Lower lobe of right lung (tissue), 2 donors: ENCODE data around the gene TXNL4A. TPM values are rescaled to one million over a fixed set of nuclear protein-coding genes. Genes with fewer than 3 reads are reported as not detected.
"Not testable (repeated sequence)": the region's sequence is repeated elsewhere in the genome, so short reads cannot be mapped to it uniquely, and the experiment has no call there.

Source experiments
- ATAC-seq, 2 donors: fragments of 200-7000 bp; cut with Tn5 transposase; one replicate each; pipeline ENCODE4 v1.9.1; 2020 to 2022; ENCODE audit warnings: mild to moderate bottlenecking in 2 of 2, moderate library complexity in 2 of 2
- DNase-seq: peaks from one replicate; pipeline ENCODE4 v3.0.0-alpha.2; 2020
- H3K27ac ChIP-seq: fragments of 200-600 bp; one replicate; pipeline ENCODE4 v1.8.0; 2022
- H3K27me3 ChIP-seq: fragments of 200-600 bp; one replicate; pipeline ENCODE4 v1.8.0; 2022; ENCODE audit warnings: low read depth
- H3K36me3 ChIP-seq: fragments of 200-600 bp; one replicate; pipeline ENCODE4 v1.8.0; 2022; ENCODE audit warnings: mild to moderate bottlenecking
- H3K4me1 ChIP-seq: fragments of 200-600 bp; one replicate; pipeline ENCODE4 v1.8.0; 2022
- H3K4me3 ChIP-seq: fragments of 200-600 bp; one replicate; pipeline ENCODE4 v1.8.0; 2022; ENCODE audit warnings: mild to moderate bottlenecking
- H3K9me3 ChIP-seq: fragments of 200-600 bp; one replicate; pipeline ENCODE4 v1.8.0; 2022
- intact Hi-C: fragments of 100-400 bp; cut with DNase I; formaldehyde crosslinking; loops from one replicate; pipeline ENCODE4 v1.11.0; 2022
- total RNA-seq: library from RNA; stranded (reverse); fragmentation: NEBNext Ultra II Directional; extraction: Animal tissue kit (Norgen Biotek cat#: 25700); gene quantifications from one replicate; pipeline ENCODE4 v1.2.1, GENCODE V29; 2021
- TF ChIP-seq, protein P1 (sequence below): fragments of 200-600 bp; IDR thresholded peaks from one replicate; pipeline ENCODE4 v1.8.0; 2022; ENCODE audit warnings: antibody characterized with exemption, mild to moderate bottlenecking
- donor health status: DM: no; HTN: yes; CAD: no; lungs with severe emphysema.

TXNL4A gene
- total RNA-seq, 1 donor from 2014 or later: 78.7 TPM

DNA sequence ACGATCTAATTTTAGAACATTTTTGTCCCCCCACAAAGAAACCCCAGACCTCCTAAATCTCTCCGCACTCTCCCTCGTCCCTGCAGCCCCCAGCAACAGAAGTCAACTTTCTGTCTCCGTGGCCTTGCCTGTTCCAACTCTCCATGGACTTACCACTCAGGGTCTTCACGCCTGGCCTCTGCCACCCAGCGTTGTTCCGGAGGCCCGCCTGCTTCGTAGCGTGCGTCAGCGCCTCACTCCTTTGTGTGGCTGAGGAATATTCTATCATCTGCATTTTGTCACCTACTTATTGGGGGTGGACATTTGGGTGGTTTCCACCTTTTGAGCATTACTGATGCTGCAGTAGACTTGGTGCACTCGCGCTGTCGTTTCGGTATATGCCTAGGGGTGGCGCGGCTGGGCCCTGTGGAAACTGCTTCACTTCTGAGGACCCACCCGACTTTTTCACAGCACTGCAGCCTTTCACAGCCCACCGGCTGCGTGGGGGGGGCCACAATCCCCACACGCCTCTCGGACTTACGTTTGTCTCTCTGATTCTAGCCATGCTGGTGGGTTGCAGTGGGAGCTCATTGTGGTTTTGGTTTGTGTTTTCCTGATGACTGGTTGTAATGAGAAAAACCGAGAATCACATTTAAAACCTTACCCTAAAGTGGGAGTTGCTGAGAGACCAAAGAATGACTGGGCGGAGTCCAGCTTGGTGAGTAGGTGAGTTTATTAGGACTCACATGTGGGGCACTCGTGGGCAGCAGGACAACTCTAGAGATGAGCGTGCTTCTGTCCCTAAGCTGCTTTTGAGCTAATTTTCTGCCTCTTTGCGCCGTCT, 25.3 kb downstream of the TXNL4A start:
- Histone ChIP-seq H3K9me3 (no peaks in the 10 kb centered on the region), H3K4me3 (no peak overlapping the region), H3K27ac (peak overlapping the region; percentile 85), H3K27me3 (no peaks in the 10 kb centered on the region), H3K4me1 (peaks cover 42% of the 10 kb centered on the region), H3K36me3 (peaks cover 10% of the 10 kb centered on the region)
- ATAC-seq: no peak
- DNase-seq: no peak
- TF ChIP-seq, protein P1, sequence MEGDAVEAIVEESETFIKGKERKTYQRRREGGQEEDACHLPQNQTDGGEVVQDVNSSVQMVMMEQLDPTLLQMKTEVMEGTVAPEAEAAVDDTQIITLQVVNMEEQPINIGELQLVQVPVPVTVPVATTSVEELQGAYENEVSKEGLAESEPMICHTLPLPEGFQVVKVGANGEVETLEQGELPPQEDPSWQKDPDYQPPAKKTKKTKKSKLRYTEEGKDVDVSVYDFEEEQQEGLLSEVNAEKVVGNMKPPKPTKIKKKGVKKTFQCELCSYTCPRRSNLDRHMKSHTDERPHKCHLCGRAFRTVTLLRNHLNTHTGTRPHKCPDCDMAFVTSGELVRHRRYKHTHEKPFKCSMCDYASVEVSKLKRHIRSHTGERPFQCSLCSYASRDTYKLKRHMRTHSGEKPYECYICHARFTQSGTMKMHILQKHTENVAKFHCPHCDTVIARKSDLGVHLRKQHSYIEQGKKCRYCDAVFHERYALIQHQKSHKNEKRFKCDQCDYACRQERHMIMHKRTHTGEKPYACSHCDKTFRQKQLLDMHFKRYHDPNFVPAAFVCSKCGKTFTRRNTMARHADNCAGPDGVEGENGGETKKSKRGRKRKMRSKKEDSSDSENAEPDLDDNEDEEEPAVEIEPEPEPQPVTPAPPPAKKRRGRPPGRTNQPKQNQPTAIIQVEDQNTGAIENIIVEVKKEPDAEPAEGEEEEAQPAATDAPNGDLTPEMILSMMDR: no peak
- intact Hi-C loops: no loop called here

DNA sequence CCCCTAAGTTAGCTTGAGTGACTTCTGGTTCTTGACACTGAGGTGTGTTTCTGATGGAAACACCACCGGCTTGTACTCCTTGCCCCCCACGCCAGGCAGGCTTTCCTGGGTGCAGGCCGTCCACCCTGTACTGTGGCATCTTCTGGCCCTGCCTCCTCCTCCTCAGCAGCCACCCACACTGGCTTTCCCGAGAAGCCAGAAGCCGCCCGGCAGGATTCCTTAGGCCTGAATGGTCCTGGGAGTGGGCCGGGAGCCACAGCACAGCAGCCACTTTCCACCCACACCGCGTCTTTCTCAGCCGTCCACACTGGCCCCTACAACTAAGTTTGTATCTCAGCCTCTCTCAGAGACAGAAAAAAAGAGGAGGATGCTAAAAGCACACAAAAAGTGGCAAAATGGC, 26.1 kb downstream of the TXNL4A start:
- H3K4me3 ChIP-seq: no peak overlapping the region
- DNase-seq (peak; percentile 84), ATAC-seq (peak; percentile 77)
- no peaks in the 10 kb centered on the region for H3K27me3 ChIP-seq
- TF ChIP-seq, protein P1: no peak
- intact Hi-C loops: no loop called here
- H3K4me1 ChIP-seq: peaks cover 42% of the 10 kb centered on the region
- H3K9me3 ChIP-seq: no peaks in the 10 kb centered on the region
- H3K27ac ChIP-seq: peak overlapping the region; percentile 85
- peaks cover 5% of the 10 kb centered on the region for H3K36me3 ChIP-seq

DNA sequence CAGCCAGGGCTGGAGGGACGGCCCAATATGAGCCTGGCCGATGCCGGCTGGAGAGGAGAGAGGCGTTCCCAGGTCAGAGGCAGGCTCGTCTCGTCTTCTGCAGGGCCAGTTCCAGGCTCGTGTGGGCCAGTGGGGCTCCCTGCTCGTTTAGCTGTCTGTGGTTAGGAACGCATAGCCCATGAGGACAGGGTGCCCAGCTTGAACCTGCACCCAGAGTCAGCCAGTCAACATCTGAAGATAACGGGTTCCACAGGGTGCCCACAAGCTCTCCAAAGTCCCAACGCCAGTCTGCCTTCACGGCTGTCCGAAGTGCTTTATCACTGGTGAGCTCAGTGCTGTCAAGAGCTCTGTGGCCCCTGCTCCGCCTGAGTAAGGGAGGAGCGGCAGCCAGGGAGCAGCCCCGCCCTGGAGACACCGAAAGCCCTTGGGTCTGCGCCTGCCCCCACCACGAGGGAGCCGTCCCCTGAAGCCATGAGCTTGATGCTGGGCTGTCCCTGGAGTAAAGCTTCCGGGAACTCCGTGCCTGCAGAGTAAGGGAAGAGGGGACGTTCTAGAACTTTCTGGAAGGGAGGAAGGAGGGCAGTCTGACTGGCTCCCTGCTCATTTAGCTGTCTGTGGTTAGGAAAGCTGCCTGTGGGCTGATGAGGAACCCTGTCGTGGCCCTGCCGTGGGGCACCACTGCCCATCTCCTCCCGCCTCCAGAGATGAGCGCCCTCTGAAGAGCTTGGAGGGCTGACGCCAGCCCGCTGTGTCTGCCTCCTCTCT, 26.7 kb downstream of the TXNL4A start:
- Histone ChIP-seq H3K27ac (peak overlapping the region; percentile 85), H3K4me1 (peaks cover 42% of the 10 kb centered on the region), H3K9me3 (no peaks in the 10 kb centered on the region), H3K27me3 (no peaks in the 10 kb centered on the region), H3K36me3 (no peaks in the 10 kb centered on the region), H3K4me3 (no peak overlapping the region)
- intact Hi-C loops: no loop called here
- TF ChIP-seq, protein P1: no peak
- DNase-seq (peak; percentile 77), ATAC-seq (peak; percentile 74 to 77)

DNA sequence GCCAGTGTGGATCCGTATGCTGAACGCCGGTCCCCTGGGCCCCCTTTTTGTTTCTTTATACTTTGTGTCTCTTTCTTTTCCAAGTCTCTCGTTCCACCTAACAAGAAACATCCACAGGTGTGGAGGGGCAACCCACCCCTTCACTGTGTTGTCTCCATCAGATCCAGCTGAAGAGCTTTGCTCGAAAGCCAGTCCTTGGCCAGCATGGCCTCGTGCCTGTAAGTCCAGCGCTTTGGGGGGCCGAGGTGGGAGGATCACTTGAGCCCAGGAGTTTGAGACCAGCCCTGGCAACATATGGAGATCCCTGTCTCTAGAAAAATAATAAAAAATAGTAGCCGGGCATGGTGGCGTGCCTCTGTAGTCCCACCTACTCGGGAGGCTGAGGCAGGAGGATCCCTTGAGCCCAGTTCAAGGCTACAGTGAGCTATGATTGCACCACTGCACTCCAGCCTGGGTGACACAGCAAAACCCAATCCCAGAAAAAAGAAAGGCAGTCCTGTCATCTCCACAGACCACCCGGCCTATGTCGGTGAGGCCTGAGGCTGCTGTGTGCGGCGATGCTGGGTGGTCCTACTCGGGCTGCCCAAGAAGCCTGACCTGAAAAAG, 27.3 kb downstream of the TXNL4A start:
- ATAC-seq (no peak), DNase-seq (peak; percentile 25)
- no peaks in the 10 kb centered on the region for H3K36me3 ChIP-seq
- H3K9me3 ChIP-seq: no peaks in the 10 kb centered on the region
- H3K27ac ChIP-seq: peak overlapping the region; percentile 85
- TF ChIP-seq, protein P1: no peak
- no peaks in the 10 kb centered on the region for H3K27me3 ChIP-seq
- intact Hi-C loops: no loop called here
- H3K4me3 ChIP-seq: no peak overlapping the region
- peaks cover 42% of the 10 kb centered on the region for H3K4me1 ChIP-seq

DNA sequence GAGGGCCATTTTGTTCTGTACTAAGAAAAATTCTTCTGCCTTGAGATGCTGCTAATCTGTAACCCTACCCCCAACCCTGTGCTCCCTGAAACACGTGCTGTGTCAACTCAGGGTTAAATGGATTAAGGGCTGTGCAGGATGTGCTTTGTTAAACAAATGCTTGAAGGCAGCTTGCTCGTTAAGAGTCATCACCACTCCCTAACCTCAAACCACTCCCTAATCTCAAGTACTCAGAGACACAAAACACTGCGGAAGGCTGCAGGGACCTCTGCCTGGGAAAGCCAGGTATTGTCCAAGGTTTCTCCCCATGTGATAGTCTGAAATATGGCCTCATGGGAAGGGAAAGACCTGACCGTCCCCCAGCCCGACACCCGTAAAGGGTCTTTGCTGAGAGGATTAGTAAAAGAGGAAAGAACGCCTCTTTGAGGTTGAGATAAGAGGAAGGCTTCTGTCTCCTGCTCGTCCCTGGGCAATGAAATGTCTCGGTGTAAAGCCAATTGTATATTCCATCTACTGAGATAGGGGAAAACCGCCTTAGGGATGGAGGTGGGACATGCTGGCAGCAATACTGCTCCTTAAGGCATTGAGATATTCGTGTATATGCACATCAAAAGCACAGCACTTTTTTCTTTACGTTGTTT, 28.1 kb downstream of the TXNL4A start:
- TF ChIP-seq, protein P1: peak; percentile 5
- ATAC-seq, H3K36me3 ChIP-seq, H3K9me3 ChIP-seq, H3K4me3 ChIP-seq, intact Hi-C loops, H3K27me3 ChIP-seq: not testable (repeated sequence)
- peaks cover 40% of the 10 kb centered on the region for H3K4me1 ChIP-seq
- peak; percentile 48 for DNase-seq
- H3K27ac ChIP-seq: peak overlapping the region; percentile 85
